Cardiac fibroblast (primary cell): Measurements from ENCODE around the gene CELSR1.

ENCODE experiments used
- DNase-seq, 2 donors: peaks; one replicate each; pipeline versions ENCODE4 v3.0.0 to v3.0.0-alpha.2; 2010; ENCODE audit warnings: low read depth in 2 of 2
- H3K4me3 ChIP-seq, 2 donors: replicated peaks in 1 of 2; 1 replicate in 1 of 2; 2 replicates in 1 of 2; pipeline ENCODE4 v1.5.1; 2011; ENCODE audit warnings: low read depth in 2 of 2, low read length in 2 of 2, mild to moderate bottlenecking in 2 of 2, moderate library complexity in 1 of 2
- CTCF ChIP-seq: IDR thresholded peaks from one replicate; pipeline ENCODE4 v1.5.1; 2011; ENCODE audit warnings: low read depth, mild to moderate bottlenecking, low read length, inconsistent platforms

CELSR1 gene

GRCh38 chr22:46537225-46537945 is at the start of gene CELSR1:
TSS of gene CELSR1 (minus strand) at chr22:46537620. CDS start at chr22:46537170, 450 bp downstream.
- DNase-seq, result peak in 1 of 2 donors; percentile 22
- H3K4me3 ChIP-seq, result peak within 1 kb of the TSS; percentile 26 to 48
- no peak for TF ChIP-seq CTCF

- no peak overlapping the region for H3K4me3 ChIP-seq
- no peak for DNase-seq
- no peak for TF ChIP-seq CTCF
Measured at GRCh38 chr22:46587061-46587460, 49.6 kb upstream of the CELSR1 start.

GRCh38 chr22:46586531-46587011 is 49.2 kb upstream of the CELSR1 start:
- H3K4me3 ChIP-seq, result no peak overlapping the region
- no peak for TF ChIP-seq CTCF
- DNase-seq, result no peak

- TF ChIP-seq CTCF, result no peak
- no peak overlapping the region for H3K4me3 ChIP-seq
- DNase-seq, result no peak
Measured at GRCh38 chr22:46586123-46586519, 48.7 kb upstream of the CELSR1 start.

- no peak for TF ChIP-seq CTCF
- H3K4me3 ChIP-seq, result no peak overlapping the region
- DNase-seq, result no peak
Measured at GRCh38 chr22:46585340-46586122, 48.1 kb upstream of the CELSR1 start.

- no peak for TF ChIP-seq CTCF
- peak; percentile 26 to 29 for DNase-seq
- H3K4me3 ChIP-seq, result no peak overlapping the region
Measured at GRCh38 chr22:46584081-46584921, 46.9 kb upstream of the CELSR1 start.
